HG02870 (cell line): ENCODE results near the gene EID3.
"Not testable (repeated sequence)": the region's sequence is repeated elsewhere in the genome, so short reads cannot be mapped to it uniquely, and the experiment has no call there.

Source experiments
- ATAC-seq: cut with Tn5 transposase; IDR thresholded peaks from one replicate; pipeline ENCODE4 v1.9.1; 2021; ENCODE audit warnings: mild to moderate bottlenecking, moderate library complexity; ENCODE audit not compliant: unreplicated experiment

EID3 gene

DNA sequence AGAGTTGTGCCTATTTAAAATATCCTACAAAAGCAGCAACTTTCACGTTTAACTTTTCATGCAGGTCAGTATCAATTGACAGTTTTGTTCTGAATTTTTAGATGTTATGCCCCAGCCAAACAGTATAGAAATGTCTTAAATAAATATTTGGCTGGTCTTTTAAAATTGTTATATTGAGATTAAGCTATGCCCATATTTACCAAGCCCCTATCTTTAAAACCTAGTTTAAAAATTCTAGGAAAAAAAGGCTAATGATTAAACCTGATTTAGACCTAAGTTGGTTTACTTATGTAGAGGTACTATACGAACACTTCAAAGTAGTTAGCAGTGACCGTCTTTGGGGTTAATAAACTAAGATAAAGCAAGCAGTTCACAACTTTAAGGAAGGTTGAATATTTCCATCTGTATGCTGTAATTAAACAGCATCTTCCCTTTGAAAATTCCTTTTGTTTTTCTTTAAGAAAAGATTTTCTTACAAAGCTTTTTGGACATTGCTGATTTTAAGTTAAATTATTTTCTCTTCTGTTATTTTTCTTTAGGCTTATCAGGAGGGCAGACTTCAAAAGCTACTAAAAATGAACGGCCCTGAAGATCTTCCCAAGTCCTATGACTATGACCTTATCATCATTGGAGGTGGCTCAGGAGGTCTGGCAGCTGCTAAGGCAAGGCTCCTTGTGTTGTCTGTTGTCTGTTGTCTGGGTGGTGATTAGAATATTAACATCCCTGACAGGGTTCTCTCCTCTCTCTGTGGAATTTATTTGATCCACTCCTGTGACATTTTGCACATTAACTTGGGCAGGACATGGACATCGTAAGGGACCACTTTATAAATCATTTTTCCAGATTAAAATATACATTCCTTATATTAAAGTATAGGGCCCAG, 7.5 kb downstream of the EID3 start:
- ATAC-seq: no peak

DNA sequence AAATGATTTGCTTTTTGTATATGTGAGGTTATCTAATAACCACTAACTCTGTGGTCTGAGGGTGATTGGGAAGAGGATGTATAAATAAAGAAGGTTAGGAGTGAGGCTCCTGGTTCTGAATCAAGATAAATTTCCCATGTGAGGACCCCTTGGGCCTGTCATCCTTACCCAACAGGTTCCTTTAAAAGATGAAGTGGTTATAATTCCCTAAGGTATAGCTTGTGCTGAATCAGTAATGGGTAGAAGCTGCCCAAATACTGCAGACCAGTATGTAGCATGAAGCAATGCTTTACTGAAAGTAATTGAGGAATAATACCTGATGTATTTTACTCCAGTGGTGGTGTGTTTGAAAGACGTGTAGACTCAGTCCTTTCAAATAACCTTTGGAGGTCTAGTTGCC, 8.7 kb downstream of the EID3 start:
- no peak for ATAC-seq

DNA sequence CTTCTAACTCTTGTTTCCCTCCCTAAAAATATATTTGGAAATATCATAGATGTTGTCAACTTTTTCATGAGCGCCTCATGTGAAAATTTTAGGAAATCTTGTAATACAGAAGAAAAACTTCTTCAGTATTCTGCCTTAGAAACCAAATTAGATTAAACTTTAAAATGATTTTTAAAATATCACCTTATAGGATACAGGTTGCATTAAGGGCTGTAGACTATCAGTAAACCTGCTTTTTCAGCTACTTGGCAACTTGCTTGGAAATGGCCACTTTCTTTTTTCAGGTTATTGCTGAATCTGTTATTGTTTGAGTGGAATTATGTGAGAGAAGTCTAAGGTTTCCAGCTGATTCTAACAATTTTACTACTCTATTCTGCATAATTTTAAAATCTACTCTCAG, 9.1 kb downstream of the EID3 start:
- no peak for ATAC-seq

DNA sequence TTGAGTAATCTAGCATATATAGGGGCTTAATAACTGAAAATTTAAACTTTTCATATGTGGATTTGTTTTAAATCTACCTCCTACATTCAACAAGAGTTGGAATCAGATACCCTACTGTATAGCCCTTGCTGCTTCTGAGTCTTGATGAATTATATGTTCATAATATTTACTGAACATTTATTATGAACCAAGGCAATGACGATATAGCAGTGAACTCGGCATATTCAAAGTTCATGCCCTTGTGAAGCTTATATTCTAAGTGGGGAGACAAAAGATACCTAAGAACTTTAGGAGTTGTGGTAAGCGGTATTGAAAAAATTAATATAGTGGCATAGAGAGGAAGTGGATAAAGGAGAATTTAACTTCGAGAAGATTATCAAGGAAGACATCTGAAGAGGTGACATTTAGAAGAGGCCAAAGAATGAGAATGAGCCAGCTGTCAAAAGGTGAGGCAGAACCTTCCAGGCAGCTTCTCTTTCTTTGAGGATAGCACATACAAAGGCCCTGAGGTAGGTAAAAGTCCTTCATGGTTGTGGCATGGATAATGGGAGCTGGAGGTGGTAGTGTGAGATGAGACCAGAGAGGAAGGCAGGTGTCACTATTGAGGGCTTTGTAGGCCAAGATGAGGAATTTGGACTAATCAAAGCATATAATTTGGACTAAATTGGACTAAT, 10.2 kb downstream of the EID3 start:
- no peak for ATAC-seq

DNA sequence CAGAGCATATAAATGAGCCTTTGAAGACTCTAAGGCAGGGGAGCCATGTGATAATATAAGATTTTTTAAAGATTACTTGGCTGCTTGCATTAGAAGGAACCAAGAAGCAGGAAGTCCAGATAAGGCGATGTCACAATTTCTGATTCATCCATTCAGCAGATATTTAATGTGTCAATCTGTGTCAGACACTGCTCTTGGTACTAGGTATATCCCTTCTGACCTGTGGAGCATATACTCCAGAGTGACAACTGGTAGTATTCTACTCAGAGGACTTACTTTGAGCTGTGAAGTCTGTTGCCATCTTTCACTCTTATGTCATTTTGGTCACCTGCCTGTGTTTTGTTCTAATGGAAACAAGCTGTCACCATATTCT, 10.7 kb downstream of the EID3 start:
- no peak for ATAC-seq

DNA sequence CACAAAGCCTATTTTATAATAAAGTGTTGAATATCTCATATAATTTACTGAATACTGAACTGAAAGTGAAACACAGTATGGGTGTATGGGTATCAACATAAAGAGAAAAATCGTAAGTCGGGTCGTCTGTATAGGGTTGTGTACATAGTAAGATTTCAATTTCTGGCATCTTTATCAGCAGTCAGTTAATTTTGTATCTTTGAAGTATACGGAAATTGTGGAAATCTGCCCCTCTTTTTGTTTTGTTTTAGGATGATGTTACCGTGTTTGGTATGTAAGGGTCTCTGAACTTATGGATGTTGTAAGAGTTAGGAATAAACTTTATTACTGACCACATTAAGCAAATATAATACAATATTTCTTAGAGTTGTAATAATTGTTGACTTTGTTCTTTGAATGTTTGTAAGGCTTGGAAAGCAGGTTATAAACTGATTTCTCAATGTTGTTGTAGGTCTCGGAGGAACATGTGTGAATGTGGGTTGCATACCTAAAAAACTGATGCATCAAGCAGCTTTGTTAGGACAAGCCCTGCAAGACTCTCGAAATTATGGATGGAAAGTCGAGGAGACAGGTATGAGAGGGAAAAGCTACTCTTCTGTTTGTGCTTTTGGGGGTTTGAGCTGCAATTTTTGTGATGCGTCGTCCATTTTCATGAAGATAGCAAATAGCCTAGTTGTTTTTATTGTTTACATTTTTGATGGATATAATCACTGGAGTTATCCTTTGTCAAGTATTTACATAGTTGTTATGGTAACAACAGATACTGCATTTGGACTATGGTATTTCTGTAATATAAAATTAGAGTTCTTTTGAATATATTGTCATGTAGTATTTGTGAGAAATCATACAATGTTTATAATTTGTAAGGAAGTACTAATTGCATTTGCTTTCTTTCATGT, 12.0 kb downstream of the EID3 start:
- no peak for ATAC-seq

DNA sequence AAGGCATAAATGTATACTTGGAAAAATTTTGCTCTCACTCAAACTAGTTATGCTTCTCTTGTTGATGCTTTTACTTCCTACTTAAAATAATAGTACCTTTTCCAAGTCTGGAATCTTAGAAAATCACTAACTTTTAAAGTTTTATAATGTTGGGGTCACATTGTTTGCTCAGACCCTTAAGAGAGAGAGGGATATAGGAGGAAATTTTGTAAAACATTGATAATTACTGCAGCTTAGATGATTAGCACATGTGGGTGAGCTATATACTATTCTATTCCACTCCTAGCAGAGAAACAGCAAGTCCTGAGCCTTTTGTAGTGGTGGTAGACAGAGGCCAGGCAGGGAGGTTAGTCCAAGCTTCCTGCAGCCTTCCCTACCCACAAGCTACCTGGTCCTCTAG, 13.4 kb downstream of the EID3 start:
- ATAC-seq: no peak

DNA sequence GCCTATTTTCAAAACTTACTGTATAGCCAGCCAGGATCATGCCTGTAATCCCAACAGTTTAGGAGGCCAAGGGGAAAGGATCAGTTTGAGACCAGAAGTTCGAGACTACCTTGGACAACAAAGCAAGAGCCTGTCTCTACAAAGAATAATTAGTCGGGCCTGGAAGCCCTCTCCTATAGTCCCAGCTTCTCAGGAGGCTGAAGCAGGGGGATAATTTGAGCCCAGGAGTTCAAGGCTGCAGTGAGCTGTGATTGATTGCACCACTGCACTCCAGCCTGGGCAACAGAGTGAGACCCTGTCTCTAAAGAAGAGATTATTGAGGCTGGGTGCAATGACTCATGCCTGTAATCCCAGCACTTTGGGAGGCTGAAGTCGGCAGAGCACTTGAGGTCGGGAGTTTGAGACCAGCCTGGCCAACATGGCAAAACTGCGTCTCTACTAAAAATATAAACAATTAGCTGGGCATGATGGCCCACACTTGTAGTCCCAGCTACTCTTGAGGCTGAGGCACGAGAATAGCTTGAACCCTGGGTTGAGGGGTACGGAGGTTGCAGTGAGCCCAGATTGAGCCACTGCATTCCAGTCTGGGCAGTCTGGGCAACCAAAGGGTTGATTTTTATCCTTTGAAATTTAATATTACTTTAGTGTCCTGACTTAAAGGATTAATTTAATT, 14.1 kb downstream of the EID3 start:
- ATAC-seq: no peak

DNA sequence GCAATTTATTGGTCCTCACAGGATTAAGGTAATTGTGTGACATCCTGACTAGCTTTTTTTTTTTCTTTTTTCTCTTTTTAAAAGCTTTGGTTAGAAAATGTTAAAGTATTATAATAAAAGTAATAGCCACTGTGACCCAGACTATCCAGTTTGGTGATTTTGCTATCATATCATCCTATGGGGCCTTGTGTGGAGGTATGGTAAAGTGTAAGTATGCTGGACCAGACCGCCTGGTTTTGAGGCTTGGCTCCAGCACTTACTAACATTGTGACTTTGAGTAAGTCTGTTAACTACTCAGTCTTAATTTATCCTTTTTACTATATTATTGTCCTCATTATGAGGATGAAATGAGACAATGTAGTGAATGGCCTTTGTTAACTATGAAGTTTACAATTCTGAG, 15.5 kb downstream of the EID3 start:
- ATAC-seq: no peak

DNA sequence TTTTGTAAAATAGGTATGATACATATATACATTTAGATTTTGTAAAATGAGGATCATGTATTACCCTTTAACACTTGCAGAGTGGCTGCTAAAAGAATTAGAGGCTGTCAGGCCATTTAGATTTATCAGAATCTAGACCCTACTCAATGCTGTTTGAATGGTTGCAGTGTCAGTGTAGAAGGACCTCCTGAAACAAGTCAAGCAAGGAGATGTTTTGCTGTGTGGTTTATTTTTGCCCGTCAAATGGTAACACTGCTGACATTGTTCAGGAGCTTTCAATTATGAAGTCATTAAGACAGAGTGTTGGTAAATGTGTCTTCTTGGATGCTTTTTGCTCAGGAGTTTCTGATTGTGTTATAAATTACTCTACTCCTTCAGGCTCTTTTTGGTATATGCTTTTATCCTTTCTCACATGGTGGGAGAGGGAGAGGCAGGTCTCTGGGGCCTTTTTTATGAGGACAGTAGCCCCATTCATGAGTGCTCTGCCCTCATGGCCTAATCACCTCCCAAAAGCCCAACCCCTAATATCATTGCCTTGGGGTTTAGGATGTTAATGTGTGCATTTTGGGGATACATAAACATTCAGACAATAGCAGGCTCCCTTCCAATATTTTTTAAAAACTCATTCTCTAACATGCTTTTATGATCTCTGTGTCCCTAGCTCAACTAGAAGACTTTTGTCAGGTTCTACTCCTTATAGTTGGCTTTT, 16.5 kb downstream of the EID3 start:
- no peak for ATAC-seq

DNA sequence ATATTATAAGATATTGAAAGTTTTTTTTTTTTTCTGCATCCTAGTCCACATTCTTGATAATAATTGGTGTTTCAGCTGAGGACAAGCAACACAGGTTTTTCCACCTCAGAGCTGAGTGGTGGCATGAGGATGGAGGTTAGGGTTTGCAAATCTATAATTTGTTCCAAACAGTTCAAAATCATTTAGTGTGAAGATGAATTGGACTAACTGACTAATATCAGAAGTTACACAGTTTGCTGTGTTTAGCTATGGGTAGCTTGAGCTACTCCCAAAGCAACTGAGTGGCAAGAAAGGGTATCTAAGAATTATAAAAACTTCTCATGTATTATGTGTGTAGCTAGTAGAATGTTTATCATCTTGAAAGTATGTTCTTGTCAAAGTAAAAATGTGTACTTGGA, 17.1 kb downstream of the EID3 start:
- no peak for ATAC-seq

DNA sequence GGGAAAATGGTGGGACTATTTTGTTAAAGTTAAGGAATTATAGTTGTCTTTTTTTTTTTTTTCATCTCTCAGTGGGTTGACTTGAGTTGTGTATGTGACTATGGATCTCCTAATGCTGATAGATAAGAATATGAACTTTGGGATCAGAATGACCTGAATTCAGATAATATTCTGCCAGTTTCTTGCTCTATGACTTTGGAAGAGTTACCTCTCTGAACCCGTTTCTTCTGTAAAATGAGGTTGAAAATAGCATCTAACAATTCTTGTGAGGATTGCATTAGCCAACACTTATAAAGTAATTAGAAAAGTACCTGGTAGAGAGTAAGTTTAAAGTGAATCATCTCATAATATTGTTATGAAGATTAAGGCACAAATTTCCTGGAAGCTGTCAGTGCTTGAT, 18.4 kb downstream of the EID3 start:
- ATAC-seq: no peak

DNA sequence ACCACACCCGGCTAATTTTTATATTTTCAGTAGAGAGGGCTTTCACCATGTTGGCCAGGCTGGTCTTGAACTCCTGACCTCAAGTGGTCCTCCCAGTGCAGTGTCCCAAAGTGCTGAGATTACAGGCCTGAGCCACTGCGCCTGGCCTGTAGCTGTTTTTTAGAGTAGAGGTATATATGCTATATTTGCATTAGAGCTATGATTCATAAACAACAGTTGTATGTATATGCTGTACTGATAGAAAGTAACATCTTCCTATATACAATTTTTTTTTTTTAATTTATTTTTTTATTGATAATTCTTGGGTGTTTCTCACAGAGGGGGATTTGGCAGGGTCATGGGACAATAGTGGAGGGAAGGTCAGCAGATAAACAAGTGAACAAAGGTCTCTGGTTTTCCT, 19.0 kb downstream of the EID3 start:
- ATAC-seq: not testable (repeated sequence)

DNA sequence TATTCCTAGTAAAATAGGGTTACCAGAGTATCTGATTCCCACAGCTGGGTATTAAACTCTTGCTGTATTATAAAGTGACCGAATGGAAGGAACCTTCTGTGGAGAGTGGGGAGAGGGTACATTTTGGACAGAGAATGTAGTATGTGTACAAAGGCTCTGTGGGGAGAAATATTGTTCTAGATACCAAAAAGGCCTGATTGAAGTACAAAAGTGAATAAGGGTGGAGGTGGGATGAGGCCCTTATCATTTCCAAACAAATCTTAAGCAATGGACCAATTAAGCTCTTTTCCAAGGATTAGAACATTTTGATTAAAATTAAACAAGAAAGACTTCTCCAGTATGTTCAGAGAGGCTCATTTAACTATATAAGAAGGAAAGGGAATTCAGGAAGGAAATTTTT, 20.4 kb downstream of the EID3 start:
- no peak for ATAC-seq

DNA sequence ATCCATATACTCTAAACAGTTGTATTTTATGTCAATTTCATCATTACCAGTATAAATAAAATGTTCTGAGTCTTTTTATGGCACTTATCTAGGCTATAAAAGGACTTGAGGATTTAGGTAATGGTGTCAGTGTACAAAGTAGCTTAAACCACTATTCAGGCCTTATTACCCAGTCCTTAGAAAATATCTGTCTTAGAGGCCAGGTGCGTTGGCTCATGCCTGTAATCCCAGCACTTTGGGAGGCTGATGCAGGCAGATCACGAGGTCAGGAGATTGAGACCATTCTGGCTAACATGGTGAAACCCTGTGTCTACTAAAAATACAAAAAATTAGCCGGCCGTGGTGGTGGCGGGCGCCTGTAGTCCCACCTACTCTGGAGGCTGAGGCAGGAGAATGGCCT, 24.7 kb downstream of the EID3 start:
- ATAC-seq: not testable (repeated sequence)

DNA sequence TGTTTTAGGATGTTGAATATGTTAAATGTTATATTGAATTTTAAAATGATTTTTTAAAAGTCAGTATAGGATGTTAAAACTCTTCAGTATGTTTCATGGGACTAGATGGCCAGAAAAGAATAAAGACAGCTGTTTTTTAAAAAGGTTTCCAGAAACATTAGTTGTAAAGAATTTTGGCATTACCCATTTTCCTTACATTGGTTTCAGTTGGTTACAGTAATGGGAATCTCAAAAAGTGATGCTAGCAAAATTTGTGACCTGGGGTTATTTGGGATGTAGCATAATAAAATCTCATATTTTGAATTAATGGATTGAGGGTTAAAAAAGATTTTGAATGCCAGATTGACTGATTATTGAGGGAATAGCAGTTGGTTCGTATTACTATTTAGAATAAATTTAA, 25.3 kb downstream of the EID3 start:
- ATAC-seq: no peak

DNA sequence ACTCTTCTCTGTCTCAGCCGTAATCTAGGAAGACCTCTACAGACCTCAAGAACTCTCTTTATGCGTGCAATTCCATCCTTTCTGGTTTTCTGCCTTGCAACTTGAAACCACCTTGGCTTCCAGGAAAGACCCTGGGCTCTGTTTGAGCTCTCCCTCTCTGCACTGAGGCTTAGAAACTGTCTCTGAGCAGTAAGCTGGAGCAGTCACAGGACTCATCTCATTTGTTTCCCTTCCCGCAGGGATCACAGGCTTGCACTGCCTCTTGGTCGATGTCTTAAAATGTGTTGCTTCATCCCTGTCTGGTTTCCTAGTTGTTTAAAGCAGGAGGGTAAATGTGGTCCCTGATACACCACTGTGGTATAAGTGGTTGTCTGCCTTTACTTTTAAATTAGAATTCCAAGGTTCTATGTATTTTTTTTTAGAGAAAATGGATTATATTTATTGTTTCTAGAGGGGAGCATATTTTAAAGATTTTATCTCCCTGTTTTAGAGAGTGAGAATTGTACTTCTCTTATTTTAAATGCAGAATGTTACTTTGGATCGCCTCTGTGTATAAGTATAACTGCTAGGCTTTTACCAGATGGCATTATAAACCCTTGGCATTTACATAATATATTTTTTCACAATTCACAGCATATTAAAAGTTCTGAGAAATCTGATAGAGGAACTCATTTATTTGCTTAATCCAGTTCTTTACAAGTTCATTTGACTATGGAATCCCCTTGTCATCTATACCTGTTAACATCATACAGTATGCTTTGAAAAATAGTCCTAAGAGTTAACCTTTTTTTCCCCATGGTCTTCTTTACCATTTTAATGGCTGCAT, 26.4 kb downstream of the EID3 start:
- ATAC-seq: no peak

DNA sequence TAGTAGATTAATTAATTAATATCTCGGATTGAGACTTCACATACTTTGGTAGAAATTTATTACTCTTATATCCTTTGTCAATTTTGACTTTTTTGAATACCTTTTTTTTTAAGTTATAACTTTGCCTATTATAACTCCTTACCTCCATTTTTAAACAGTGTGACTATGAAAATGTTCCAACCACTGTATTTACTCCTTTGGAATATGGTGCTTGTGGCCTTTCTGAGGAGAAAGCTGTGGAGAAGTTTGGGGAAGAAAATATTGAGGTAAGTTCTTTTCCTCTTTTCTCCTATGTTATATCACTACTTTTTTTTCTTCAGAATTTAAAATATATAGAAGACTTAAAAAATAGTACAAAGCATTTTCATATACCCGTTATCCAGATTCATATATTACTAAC, 27.8 kb downstream of the EID3 start:
- ATAC-seq: no peak

DNA sequence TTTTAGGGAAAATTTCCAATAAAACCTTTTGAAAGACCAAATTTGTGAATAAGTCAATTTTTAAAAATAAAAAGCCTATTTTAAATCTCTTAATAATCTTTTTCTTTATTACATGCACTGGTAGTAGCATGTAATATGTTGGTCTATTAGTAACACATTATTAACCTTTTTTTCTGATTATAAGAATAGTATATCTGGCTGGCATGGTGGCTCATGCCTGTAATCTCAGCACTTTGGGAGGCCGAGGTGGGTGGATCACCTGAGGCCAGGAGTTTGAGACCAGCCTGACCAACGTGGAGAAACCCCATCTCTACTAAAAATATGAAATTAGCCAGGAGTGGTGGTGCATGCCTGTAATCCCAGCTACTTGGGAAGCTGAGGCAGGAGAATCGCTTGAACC, 28.7 kb downstream of the EID3 start:
- not testable (repeated sequence) for ATAC-seq
